ENCODE data around the gene FBXL4.

Gene FBXL4

DNA sequence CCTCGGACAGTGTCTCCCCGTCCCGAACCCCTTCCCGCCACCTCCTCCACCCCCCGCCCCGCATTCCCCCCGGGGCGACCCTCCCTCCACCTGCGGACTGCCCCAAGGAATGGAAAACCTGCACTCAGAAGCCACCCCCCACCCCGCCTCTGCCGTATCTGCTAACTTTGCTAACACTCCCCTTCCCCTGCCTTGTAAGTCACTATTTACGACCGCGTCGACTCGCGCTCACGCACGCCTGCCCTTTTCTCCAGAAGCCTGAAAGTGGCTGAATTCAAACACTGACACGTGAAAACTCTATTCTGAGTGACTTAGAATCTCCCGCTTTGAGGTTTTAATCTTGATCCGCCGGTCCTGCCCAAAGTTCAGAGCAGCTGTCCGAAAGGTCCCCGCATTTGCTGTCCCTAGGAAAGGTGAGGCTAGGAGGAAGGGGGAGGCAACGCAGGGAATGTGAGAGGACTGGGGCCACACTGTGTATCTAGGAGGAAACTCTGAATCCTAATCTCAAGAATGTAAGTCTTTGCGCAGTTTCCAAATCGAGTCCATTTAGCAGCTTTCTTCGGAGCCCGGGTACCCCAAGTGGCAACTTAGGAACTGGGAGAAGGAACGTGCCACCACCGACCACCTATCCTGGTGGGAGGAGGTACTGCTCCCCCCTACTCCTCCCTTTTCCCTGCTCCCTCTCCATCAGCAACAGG, 122.7 kb downstream of the FBXL4 start:
- no peak overlapping the region for H3K4me3 ChIP-seq (ENCODE audit: control insufficient read depth, low read depth, low read length)
- no peak for DNase-seq (ENCODE audit: low read depth)
- TF ChIP-seq, protein P1, sequence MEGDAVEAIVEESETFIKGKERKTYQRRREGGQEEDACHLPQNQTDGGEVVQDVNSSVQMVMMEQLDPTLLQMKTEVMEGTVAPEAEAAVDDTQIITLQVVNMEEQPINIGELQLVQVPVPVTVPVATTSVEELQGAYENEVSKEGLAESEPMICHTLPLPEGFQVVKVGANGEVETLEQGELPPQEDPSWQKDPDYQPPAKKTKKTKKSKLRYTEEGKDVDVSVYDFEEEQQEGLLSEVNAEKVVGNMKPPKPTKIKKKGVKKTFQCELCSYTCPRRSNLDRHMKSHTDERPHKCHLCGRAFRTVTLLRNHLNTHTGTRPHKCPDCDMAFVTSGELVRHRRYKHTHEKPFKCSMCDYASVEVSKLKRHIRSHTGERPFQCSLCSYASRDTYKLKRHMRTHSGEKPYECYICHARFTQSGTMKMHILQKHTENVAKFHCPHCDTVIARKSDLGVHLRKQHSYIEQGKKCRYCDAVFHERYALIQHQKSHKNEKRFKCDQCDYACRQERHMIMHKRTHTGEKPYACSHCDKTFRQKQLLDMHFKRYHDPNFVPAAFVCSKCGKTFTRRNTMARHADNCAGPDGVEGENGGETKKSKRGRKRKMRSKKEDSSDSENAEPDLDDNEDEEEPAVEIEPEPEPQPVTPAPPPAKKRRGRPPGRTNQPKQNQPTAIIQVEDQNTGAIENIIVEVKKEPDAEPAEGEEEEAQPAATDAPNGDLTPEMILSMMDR (conservative IDR thresholded peaks at IDR 0.05; ENCODE audit: control insufficient read depth, insufficient read depth, low read depth, low read length) = no peak

DNA sequence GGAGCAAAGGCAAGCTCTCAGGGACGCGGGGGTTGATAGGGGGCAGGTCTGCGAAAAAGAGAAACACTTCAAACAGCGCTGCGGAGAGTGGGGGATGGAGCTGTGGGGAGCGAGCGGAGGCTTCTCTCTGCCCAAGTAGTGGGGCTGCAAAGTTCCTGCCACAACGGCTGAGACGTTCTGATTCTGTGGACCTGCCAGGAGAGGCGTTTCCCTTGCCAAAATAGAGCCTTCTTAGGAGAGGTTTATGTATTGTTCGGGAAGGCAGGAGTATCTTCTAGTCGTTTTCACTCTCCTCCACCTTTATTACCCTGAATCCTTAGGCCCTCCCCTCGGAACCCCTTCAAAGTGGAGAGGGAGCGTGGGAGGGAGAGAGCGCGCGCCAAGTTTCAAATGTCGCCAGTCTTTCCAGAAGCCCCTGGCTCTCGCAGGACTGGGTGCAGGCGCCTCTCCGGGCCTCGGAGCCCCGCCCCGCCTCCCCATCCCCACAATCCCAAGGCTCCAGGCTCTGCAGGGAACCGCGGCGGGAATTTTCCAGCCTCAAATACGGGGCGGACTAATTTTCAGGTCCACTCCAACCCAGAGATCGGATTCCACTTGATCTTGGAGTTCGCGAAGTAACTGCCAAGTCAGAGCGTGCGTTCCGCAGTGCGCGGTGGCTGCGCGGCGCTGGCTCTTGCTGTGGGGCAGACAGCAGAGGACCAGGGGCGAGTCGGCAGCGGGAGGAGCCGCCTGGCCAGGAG, 123.4 kb downstream of the FBXL4 start:
- H3K4me3 ChIP-seq (ENCODE audit: control insufficient read depth, low read depth, low read length) = no peak overlapping the region
- no peak for DNase-seq (ENCODE audit: low read depth)
- TF ChIP-seq, protein P1 (conservative IDR thresholded peaks at IDR 0.05; ENCODE audit: control insufficient read depth, insufficient read depth, low read depth, low read length) = no peak

DNA sequence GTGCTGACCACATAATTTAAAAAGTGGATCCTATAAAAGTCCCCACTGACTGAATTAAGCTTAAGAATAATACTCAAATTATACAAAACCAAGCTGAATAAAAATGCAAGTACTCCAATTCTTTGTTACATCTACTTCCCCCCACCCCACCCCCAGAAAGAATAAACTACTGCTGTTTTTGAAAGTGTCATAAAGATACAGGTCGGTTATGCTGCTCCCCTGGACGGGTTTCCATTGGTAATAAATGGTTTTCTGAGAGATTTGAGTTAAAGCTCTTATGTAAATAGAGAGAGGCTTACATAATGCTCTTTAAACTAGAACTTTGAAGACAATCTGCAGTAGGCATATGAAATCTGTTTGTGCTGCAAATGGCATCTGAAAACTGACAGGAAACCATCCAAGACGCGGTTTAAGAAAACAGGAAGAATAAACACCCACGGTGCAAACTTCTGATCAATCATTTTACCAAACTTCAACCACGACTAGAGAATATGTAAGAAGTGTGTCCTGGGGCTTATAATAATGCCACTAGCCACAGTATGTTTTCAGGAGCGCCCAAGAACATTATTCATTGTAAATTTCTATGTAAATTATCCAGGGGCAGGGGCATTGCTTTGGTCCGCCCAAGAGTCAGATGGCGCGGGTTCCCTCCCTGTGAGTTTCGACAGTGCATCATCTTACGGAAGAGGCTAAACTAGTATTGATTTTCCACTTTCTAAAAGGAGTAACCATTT, 124.2 kb downstream of the FBXL4 start:
- H3K4me3 ChIP-seq (ENCODE audit: control insufficient read depth, low read depth, low read length) = no peak overlapping the region
- TF ChIP-seq, protein P1 (conservative IDR thresholded peaks at IDR 0.05; ENCODE audit: control insufficient read depth, insufficient read depth, low read depth, low read length) = no peak
- no peak for DNase-seq (ENCODE audit: low read depth)

DNA sequence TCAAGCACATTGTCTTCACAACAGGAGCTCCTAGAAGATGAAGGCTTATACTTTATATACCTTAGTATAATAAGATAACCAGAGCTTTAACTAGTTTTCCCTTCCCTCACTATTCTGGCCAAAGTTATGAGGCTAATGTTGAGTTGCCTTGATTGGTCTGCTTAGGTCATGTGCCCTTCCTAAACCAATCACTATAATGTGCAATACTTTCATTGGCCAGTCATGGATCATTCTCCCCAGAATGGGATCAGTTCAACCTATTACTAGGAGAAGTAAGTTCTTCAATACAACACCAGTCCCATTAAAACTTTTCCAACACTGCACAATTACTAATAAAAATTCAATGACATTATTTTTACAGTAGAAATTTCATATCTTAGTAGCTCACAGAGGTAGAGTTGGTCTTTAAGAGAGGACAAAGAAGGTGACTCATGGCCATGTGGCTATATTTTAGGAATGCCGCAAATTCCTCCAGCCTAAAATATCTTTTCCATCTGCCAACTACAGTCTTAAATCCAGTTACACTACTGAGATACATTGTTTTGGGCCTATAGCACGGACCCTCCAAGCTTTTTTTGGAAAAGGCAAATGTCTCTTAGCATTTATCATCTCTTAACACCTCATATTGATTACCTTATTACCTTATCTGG, 125.9 kb downstream of the FBXL4 start:
- TF ChIP-seq, protein P1 (conservative IDR thresholded peaks at IDR 0.05; ENCODE audit: control insufficient read depth, insufficient read depth, low read depth, low read length) = no peak
- no peak for DNase-seq (ENCODE audit: low read depth)

More for the DNA sequence above, 125.9 kb downstream of the FBXL4 start:
- H3K4me3 ChIP-seq (ENCODE audit: control insufficient read depth, low read depth, low read length) = no peak overlapping the region
